Sigmoid colon (tissue), 7 donors: Measurements from ENCODE around the gene FBXO42. TPM values are rescaled to one million over a fixed set of nuclear protein-coding genes. Genes with fewer than 3 reads are reported as not detected.
"Not testable (repeated sequence)": the region's sequence is repeated elsewhere in the genome, so short reads cannot be mapped to it uniquely, and the experiment has no call there.

Experiments
- DNase-seq: peaks from one replicate; pipeline ENCODE4 v3.0.0-alpha.2; 2019
- H3K27ac ChIP-seq, 4 donors: fragments of 200-600 bp; sonication (generic); one replicate each; pipeline ENCODE4 v1.5.1; 2016 to 2019; ENCODE audit warnings: mild to moderate bottlenecking in 1 of 4
- H3K27me3 ChIP-seq, 3 donors: fragments of 200-600 bp; sonication (generic); one replicate each; pipeline ENCODE4 v1.5.1; 2019; ENCODE audit warnings: mild to moderate bottlenecking in 1 of 3
- H3K36me3 ChIP-seq, 4 donors: fragments of 200-600 bp; sonication (generic); one replicate each; pipeline ENCODE4 v1.5.1; 2016 to 2019
- H3K4me1 ChIP-seq, 4 donors: fragments of 200-600 bp; sonication (generic); one replicate each; pipeline ENCODE4 v1.5.1; 2017 to 2019
- H3K4me3 ChIP-seq, 4 donors: fragments of 200-600 bp; sonication (generic); one replicate each; pipeline ENCODE4 v1.5.1; 2017 to 2019; ENCODE audit warnings: mild to moderate bottlenecking in 2 of 4, moderate library complexity in 1 of 4
- H3K9me3 ChIP-seq, 4 donors: fragments of 200-600 bp in 3 of 4; sonication (generic) in 3 of 4; one replicate each; pipeline versions ENCODE4 v1.5.1 to v1.6.1; 2013 to 2019
- EP300 ChIP-seq, 4 donors: sonication (generic); formaldehyde crosslinking; IDR thresholded peaks; one replicate each; pipeline ENCODE4 v1.6.1; 2017; ENCODE audit warnings: antibody characterized with exemption in 4 of 4
- POLR2A ChIP-seq, 2 donors: fragments of 450-650 bp; IDR thresholded peaks; one replicate each; pipeline ENCODE4 v1.6.1; 2016; ENCODE audit warnings: antibody characterized with exemption in 2 of 2, mild to moderate bottlenecking in 2 of 2, moderate library complexity in 2 of 2
- POLR2AphosphoS5 ChIP-seq, 4 donors: sonication (generic); formaldehyde crosslinking; IDR thresholded peaks; one replicate each; pipeline ENCODE4 v1.6.1; 2017; ENCODE audit warnings: antibody characterized with exemption in 4 of 4
- WGBS, 2 donors: extraction: QIAGEN DNeasy Blood & Tissue Kit; methylation state at CpG; one replicate each; pipeline ENCODE4 v1.1.7; 2013; 5-methylcytosine and 5-hydroxymethylcytosine counted together
- intact Hi-C: fragments of 100-400 bp; cut with DNase I; formaldehyde crosslinking; loops from one replicate; pipeline ENCODE4 v1.15.1; 2023
- polyA plus RNA-seq, 3 donors: library from polyadenylated mRNA; stranded (reverse); fragments of 200-250 nt; gene quantifications; one replicate each; pipeline ENCODE4 v1.2.3, GENCODE V29; 2013
- total RNA-seq, 4 donors: library from RNA; depleted of rRNA; stranded (reverse); fragments of >200 nt; gene quantifications; one replicate each; pipeline ENCODE4 v1.1.0, GENCODE V29; 2016
- TF ChIP-seq, protein P1 (sequence below), 4 experiments: fragments of 450-650 bp in 3 of 4; fragments of 200-600 bp in 1 of 4; IDR thresholded peaks; one replicate each; pipeline ENCODE4 v1.5.1; 2016 to 2019; ENCODE audit warnings: antibody characterized with exemption in 4 of 4, mild to moderate bottlenecking in 3 of 4, moderate library complexity in 2 of 4
- donor health status: healthy with polysubstance abuse.
- donor health status: Bipolar disorder and iron deficiency.
- donor health status: healthy.

FBXO42 gene
- total and polyA plus RNA-seq, 7 donors: 8.8 to 29.6 (median 16.6) TPM

DNA sequence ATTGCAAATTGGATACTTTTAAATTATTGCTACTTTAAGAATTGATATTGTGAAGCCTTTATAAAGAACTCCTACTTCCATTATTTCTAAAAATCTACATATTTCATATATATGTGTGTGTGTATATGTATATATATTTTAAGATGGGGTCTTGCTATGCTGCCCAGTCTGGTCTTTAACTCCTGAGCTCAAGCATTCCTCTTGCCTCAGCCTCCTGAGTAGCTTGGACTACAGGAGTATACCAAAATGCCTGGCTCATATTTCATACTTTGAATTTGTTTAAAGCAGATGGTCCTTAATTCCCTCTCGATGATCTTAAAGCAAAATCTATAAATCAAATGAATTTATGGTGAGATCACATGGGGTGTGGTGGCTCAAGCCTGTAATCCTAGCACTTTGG, 90.2 kb downstream of the FBXO42 start:
- Histone ChIP-seq H3K36me3 (no peaks in the 10 kb centered on the region), H3K4me3 (no peak overlapping the region), H3K27ac (no peak overlapping the region), H3K9me3 (no peaks in the 10 kb centered on the region), H3K4me1 (peaks cover 0 to 15% (median 5%) of the 10 kb centered on the region in 4 donors), H3K27me3 (no peaks in the 10 kb centered on the region)
- TF ChIP-seq, protein P1, sequence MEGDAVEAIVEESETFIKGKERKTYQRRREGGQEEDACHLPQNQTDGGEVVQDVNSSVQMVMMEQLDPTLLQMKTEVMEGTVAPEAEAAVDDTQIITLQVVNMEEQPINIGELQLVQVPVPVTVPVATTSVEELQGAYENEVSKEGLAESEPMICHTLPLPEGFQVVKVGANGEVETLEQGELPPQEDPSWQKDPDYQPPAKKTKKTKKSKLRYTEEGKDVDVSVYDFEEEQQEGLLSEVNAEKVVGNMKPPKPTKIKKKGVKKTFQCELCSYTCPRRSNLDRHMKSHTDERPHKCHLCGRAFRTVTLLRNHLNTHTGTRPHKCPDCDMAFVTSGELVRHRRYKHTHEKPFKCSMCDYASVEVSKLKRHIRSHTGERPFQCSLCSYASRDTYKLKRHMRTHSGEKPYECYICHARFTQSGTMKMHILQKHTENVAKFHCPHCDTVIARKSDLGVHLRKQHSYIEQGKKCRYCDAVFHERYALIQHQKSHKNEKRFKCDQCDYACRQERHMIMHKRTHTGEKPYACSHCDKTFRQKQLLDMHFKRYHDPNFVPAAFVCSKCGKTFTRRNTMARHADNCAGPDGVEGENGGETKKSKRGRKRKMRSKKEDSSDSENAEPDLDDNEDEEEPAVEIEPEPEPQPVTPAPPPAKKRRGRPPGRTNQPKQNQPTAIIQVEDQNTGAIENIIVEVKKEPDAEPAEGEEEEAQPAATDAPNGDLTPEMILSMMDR (IDR thresholded peaks at IDR 0.05): no peak
- TF ChIP-seq POLR2AphosphoS5 (IDR thresholded peaks at IDR 0.05) (no peak), EP300 (IDR thresholded peaks at IDR 0.05) (no peak), POLR2A (IDR thresholded peaks at IDR 0.05) (no peak)
- 81 to 89% methylated on average over 1 of the region's 1 CpG for WGBS, 2 donors
- intact Hi-C loops: no loop called here
- no peak for DNase-seq

DNA sequence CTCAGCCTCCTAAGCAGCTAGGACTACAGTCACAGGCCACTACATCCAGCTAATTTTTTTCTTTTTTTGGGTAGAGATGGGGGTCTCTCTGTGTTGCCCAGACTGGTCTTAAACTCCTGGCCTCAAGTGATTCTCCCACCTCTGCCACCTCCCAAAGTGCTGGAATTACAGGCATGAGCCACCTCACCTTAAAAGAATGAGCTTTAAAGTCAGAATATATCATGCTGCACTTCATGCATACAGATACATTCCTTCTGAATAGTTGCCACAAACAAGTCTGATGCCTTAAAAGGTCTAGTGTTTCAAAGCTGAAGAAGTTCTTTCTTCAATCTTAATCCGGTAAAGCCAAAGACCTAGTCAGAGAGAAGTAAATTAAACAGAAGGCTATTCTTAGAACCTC, 91.5 kb downstream of the FBXO42 start:
- no peaks in the 10 kb centered on the region for H3K9me3 ChIP-seq
- TF ChIP-seq EP300 (IDR thresholded peaks at IDR 0.05) (no peak), POLR2A (IDR thresholded peaks at IDR 0.05) (no peak), POLR2AphosphoS5 (IDR thresholded peaks at IDR 0.05) (no peak)
- TF ChIP-seq, protein P1 (IDR thresholded peaks at IDR 0.05): no peak
- H3K4me3 ChIP-seq: no peak overlapping the region
- DNase-seq: no peak
- H3K36me3 ChIP-seq: peaks cover 0 to 5% (median 3%) of the 10 kb centered on the region in 4 donors
- no peaks in the 10 kb centered on the region for H3K27me3 ChIP-seq
- 88 to 91% methylated on average over 1 of the region's 1 CpG for WGBS, 2 donors
- H3K4me1 ChIP-seq: peaks cover 0 to 15% (median 5%) of the 10 kb centered on the region in 4 donors
- H3K27ac ChIP-seq: peak overlapping the region in 2 of 4 donors; percentile 3 to 35
- intact Hi-C loops: no loop called here

GRCh38 chr1:16258591-16259135, 93.6 kb downstream of the FBXO42 start:
- intact Hi-C loops: no loop called here
- no peaks in the 10 kb centered on the region for H3K9me3 ChIP-seq
- H3K36me3 ChIP-seq: peaks cover 0 to 26% (median 12%) of the 10 kb centered on the region in 4 donors
- H3K4me1 ChIP-seq: peaks cover 0 to 15% (median 5%) of the 10 kb centered on the region in 4 donors
- TF ChIP-seq POLR2A (IDR thresholded peaks at IDR 0.05) (no peak), POLR2AphosphoS5 (IDR thresholded peaks at IDR 0.05) (no peak), EP300 (IDR thresholded peaks at IDR 0.05) (no peak)
- TF ChIP-seq, protein P1 (IDR thresholded peaks at IDR 0.05): no peak
- no peaks in the 10 kb centered on the region for H3K27me3 ChIP-seq
- no peak for DNase-seq
- no peak overlapping the region for H3K27ac ChIP-seq
- WGBS, 2 donors: 95 to 98% methylated on average over 9 of the region's 9 CpGs
- no peak overlapping the region for H3K4me3 ChIP-seq

- Histone ChIP-seq H3K4me1 (peaks cover 0 to 15% (median 5%) of the 10 kb centered on the region in 4 donors), H3K4me3 (no peak overlapping the region), H3K27me3 (no peaks in the 10 kb centered on the region), H3K36me3 (peaks cover 0 to 32% (median 13%) of the 10 kb centered on the region in 4 donors), H3K27ac (no peak overlapping the region), H3K9me3 (no peaks in the 10 kb centered on the region)
- intact Hi-C loops: no loop called here
- TF ChIP-seq EP300 (IDR thresholded peaks at IDR 0.05) (no peak), POLR2AphosphoS5 (IDR thresholded peaks at IDR 0.05) (no peak), POLR2A (IDR thresholded peaks at IDR 0.05) (no peak)
- TF ChIP-seq, protein P1 (IDR thresholded peaks at IDR 0.05): no peak
- WGBS, 2 donors: 90 to 94% methylated on average over 3 of the region's 3 CpGs
- DNase-seq: no peak
Measured at GRCh38 chr1:16257968-16258367, 94.3 kb downstream of the FBXO42 start.

DNA sequence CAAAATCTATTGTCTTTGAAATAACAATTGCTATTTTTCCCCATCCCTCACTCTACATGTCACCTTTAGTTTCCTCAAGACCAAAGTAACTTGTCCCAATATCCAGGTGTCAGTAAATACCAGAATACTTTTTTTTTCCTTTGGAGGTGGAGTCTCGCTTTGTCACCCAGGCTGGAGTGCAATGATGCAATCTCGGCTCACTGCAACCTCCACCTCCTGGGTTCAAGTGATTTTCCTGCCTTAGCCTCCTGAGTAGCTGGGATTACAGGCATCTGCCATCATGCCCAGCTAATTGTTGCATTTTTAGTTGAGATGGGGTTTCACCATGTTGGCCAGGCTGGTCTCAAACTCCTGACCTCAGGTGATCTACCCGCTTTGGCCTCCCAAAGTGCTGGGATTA, 94.7 kb downstream of the FBXO42 start:
- intact Hi-C loops: not testable (repeated sequence)
- 90 to 98% methylated on average over 3 of the region's 3 CpGs for WGBS, 2 donors

More for the DNA sequence above, 94.7 kb downstream of the FBXO42 start:
- DNase-seq, H3K27ac ChIP-seq, H3K4me3 ChIP-seq, H3K9me3 ChIP-seq, H3K27me3 ChIP-seq: not testable (repeated sequence)
- H3K4me1 ChIP-seq: peaks cover 0 to 15% (median 5%) of the 10 kb centered on the region in 4 donors
- peaks cover 0 to 36% (median 13%) of the 10 kb centered on the region in 4 donors for H3K36me3 ChIP-seq
